22Rv1 (cell line): ENCODE data around the gene CA9.

ENCODE experiments used
- CTCF ChIP-seq: fragments of 450-650 bp; IDR thresholded peaks from 2 replicates; pipeline ENCODE4 v1.5.1; 2017; ENCODE audit warnings: mild to moderate bottlenecking
- ZFX ChIP-seq: fragments of 450-650 bp; IDR thresholded peaks from 2 replicates; pipeline ENCODE4 v1.6.1; 2017; ENCODE audit warnings: antibody characterized with exemption, borderline replicate concordance

GRCh38 chr9:35660966-35661415, 12.7 kb upstream of the CA9 start:
- TF ChIP-seq CTCF, result peak; percentile 33; the same call in 1 of the 2 replicates
- TF ChIP-seq ZFX, result no peak
